HG02642 (cell line): ENCODE measurements around the gene ZC3H7B.

Source experiments
- ATAC-seq: cut with Tn5 transposase; IDR thresholded peaks from one replicate; pipeline ENCODE4 v1.9.1; 2021; ENCODE audit warnings: mild to moderate bottlenecking; ENCODE audit not compliant: unreplicated experiment, poor library complexity

Gene ZC3H7B

DNA sequence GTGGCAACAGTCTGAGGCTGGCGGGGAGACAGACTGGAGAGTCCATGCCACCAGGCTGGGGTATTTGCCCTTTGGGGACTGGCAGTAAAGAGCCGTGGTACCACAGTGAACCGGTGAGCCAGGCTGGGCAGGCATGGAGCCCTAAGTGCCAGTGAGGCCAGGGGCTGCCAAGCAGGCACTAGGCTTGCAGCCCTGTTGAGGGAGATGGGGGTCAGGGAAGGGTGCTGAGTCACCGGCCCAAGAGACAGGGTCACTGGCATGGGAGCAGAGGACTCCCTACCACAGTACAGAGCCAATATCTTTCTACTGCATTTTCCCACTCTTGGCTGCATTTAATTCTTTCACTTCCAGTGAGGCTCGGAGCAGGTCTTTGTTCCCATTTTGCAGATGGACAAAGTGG, 49.7 kb downstream of the ZC3H7B start:
- no peak for ATAC-seq

DNA sequence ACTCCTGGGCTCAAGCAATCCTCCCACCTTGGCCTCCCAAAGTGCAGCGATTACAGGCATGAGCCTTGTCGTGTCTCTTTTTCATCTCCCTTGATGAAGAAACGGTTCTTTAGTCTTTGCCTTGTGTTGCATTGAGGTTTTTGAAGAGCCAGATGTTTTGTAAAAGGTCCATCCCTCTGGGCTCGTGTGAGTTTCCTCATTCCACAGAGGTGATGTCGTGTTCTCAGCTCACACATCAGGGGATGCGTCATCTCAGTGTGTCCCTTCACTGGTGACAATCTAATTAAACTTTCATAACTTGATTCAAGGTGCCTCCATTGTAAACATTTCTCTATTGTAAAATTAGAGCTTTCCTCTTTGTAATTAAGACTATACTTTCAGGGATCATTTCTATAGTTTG, 50.7 kb downstream of the ZC3H7B start:
- no peak for ATAC-seq

DNA sequence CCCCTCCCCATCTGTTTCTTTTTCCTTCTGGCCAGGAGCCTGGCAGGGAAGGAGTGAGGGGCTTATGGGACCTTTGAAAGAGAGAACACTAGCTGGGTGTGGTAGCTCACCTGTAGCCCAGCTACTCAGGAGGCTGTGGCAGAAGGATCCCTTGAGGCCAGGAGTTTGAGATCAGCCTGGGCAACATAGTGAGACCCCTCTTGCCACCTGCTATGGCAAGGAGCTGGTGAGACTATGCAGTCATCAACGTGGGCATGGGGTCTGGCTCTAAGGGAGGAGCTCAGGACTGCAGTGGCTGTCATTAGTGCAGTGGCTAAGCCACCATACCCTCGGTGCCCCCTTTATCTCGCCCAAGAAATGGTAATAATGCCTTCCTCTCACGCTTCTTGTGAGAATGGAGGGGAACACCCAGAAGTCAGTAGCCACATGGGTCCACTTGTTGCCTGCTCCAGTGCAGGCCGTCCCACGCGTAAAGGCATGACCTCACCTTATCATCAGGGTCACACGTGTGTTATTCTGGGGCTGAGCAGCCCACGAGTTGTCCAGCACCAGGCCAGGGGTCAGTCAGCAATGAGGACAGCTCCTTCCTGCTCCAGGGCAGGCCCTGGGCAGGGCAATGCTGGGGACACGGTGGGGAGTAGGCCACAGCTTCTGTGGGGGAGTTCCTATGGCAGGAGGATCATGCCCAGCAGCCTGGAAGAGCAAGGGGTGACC, 52.7 kb downstream of the ZC3H7B start:
- ATAC-seq, result no peak

DNA sequence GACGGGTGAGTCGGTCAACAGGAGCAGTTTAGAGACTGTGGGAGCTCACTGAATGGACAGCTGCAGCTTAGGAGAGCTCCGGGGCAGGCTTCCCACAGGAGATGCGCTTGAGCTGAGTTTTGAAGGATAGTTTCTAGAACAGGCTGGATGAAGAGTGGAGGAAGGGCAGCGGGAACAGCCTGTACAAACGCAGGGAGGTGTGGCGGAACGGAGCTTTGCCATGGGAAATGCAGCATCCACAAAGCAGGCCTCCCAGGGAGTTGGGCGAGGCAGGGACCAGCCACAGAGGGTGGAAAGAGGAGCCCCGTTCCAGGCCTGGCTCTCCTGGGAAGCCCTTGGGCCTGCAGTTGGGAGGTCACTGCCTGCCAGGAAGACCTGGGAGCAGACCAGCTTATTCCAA, 53.7 kb downstream of the ZC3H7B start:
- no peak for ATAC-seq

DNA sequence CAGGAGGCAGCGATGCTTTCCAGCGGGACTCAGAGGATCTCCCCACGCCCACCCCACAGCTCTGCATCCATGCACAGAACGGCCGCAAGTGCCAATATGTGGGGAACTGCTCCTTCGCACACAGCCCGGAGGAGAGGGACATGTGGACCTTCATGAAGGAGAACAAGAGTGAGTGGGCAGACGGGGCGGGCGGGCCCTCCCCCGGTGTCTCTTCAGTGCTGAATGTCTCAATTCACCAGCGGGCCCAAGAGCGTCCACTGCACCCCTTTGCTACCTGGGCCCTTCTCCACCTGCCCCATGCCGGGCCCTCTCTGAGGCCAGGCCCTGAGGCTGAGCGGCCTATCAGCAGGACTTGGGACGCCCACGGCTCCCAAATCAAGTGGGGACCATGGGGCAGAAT, 54.6 kb downstream of the ZC3H7B start:
- ATAC-seq, result no peak

DNA sequence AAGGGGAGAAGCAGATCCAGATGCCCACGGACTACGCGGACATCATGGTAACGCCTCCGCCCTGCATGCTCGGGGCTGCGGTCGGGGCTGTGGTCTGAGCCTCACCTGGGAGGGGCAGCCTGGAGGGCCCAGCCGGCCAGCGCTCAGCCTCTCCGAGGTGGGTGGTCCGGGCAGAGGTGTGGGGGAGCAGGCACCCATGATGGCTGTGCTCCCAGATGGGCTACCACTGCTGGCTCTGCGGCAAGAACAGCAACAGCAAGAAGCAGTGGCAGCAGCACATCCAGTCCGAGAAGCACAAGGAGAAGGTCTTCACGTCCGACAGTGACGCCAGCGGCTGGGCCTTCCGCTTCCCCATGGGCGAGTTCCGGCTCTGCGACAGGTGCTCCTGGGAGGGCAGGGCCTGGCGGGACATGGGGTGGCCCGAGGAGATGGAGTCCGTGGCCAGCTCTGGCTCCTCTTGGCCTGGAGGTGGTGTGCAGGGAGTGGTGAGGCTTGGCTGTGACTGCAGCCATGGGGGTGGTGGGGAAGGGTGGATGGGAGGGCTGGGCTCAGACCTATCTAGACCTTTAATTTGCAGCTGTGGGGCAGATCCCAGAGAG, 55.2 kb downstream of the ZC3H7B start:
- no peak for ATAC-seq

DNA sequence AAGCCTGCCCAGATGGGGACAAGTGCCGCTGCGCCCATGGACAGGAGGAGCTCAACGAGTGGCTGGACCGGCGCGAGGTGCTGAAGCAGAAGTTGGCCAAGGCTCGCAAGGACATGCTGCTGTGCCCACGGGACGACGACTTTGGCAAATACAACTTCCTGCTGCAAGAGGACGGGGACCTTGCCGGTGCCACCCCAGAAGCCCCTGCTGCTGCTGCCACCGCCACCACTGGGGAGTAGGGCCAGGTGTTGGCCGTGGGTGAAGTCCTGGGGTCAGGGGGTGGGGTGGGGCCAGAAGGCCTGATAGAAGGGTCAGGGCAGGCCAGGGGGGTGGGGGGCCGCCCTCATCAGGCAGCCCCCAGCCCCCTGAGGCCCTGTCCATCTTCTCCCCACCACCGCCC, 55.9 kb downstream of the ZC3H7B start:
- ATAC-seq, result no peak

DNA sequence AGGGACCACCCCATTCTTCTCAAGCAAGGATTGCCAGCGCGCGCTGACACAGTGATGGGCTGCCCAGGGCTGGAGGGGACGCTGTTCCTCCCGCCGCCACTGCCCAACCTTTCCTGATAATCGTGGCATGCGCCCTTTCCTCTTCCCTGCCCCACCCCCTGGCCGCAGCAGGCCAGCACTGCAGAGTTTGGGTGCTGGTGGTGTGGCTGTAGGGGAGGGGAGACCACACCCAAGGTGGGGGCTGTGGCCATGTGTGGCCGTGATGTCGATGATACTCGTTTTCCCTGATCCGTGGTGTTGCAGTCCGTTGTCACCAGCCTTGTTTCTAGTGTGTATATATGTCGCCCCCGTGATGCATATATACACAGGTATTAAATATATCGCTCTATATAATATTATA, 57.6 kb downstream of the ZC3H7B start:
- ATAC-seq, result no peak

DNA sequence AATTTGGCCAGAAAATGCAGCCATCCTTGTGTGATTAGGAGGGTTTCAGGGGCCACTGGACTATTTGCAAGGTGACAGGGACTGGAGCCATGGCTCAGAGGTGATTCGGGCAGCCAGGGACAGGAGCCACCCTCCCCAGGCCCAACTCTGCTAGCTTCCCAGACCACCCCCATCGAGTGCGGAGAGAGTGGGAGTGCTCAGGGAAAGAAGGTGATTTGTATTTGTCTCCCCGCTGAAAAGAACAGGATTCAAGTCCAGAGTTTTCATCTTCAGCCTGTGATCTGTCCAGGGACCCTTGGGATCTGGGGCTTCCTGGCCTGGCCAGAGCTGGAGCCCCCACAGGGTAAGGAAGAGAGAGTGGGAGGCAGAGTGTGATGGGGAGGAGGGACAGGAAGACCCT, 58.1 kb downstream of the ZC3H7B start:
- ATAC-seq, result no peak

DNA sequence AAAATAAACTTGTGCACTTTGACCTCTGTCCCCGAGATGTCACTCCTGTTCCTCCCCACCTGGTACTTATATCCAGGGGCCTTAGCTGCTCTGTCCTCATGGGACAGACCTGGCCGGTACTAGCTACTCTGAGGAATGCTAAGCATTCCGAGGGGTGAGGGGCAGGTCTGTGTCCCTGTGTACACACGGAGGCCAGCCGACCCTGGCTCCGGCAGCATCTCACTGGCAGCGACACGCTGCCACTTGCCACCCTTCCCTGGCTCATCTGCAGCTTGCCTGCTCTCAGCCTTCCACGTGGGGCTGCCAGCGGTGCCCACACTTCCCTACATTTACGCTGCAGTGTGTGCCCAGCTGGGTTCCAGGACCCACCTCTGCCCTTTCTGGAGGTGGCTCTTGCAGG, 58.8 kb downstream of the ZC3H7B start:
- no peak for ATAC-seq

DNA sequence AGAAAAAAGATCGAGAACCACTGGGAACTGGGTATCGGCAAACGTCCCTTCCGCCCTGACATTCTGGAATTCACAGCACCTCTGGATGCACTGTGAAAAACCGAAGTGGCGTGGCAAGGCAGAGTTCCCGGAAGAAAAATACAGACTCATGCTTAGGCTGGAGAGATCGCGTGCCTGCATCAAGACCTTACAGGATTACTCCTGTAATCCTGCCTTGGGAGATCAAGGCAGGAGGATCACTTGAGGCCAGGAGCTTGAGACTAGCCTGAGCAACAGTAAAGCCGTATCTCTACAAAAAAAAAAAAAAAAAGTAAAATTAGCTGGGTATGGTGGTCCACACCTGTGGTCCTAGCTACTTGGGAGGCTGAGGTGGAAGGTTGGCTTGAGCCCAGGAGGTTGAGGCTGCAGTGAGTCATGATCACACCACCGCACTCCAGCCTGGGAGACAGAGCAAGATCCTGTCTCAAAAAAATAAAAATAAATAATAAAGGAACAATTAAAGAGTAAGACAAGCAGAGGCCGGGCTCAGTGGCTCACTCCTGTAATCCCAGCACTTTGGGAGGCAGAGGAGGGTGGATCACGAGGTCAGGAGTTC, 60.5 kb downstream of the ZC3H7B start:
- ATAC-seq, result no peak

DNA sequence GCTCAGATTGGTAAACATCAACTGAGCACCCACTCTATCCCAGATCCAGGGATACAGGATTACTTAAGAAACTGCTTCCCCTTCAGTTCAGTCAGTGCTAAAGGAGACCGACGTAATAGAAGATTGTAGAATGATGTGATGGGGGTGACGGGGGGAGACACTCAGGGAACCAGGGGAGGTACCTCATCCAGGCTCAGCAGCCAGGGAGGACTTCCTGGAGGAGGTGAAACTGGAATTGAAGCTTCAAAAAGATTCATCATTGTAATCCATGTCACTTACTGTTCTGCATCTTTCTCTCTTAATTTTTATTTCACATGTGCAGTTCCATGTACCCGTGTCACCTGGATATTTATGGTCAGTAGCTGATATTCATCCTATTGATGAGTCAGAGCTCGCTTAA, 61.3 kb downstream of the ZC3H7B start:
- ATAC-seq, result no peak

DNA sequence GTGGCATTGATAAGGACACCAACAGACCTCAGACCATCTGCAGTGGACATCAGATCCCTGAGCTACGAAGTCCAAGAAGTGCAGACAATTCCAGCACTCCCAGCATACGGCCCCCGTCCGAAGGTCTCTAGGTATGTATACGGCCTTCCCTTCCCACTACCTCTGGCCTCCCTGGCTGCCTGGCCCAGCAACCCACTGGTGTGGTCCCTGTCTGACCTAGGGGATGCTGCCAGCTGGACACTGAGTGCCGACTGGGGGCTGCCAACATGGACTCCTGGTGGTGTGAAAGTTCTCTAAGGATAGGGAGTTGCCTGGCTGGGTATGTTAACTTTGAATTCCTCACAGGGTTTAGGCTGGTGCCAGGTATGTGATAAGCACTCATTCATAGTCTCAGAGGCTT, 62.9 kb downstream of the ZC3H7B start:
- no peak for ATAC-seq

DNA sequence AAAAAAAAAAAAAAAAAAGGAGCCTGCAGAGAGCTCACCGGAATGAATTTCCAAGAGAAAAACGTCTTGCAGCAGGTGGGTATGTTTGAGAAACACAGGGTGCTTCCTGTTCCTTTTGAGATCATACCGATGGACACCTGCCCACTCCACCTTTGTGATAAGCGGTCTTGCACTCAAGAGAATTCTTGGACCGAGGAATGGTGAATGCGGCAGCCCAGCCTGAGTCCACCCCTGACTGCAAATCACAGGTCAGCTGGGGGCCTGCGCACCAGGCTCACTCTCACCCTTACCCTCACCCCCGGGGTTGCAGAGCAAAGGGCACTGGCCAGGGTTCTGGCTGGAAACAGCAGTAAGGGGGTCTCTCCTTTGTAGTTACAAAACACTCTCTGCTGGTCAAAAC, 63.6 kb downstream of the ZC3H7B start:
- ATAC-seq, result no peak

DNA sequence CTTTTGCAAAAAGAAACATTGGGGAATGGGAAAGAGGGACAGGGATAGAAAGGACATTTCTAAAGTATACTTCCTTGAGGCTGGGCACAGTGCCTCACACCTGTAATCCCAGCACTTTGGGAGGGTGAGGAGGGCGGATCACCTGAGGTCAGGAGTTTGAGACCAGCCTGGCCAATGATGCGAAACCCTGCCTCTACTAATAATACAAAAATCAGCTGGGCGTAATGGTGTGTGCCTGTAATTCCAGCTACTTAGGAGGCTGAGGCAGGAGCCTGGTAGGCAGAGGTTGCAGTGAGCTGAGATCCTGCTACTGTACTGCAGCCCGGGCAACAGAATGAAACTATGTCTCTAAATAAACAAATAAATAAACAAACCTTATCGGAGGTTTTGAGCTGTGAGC, 64.1 kb downstream of the ZC3H7B start:
- ATAC-seq, result no peak

DNA sequence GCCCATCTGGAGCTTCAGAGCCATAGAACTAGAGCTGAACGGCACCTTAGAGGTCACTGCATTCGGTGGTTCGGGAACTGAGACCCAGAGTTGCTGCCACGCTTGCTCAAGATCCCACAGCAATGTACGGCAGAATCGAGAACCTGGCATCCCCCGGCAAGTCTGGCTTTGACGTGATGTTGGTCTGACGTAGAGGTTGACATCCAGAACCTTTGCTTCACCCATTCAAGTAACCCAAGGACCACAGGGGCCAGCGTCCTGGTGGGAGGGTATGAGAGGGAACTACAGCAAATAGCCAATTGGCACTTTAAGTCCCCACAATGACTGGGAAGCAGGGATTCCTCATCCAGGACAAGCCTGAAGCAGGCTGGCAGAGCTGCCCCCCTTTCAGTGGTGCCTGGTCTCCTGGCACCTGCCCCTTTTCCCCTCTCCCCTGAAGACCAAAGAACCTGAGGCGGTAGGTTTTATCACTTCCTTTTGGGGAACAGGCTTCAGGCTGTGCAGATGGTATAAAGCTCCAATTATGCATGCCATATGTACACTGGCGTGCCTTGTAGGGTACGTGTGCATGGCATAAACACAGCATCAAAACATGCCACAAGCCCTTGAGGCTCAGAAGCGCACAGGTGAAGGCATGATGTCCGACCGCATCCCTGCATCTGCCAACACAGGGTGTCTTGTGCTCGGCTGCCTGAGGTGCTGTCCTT, 65.2 kb downstream of the ZC3H7B start:
- no peak for ATAC-seq

DNA sequence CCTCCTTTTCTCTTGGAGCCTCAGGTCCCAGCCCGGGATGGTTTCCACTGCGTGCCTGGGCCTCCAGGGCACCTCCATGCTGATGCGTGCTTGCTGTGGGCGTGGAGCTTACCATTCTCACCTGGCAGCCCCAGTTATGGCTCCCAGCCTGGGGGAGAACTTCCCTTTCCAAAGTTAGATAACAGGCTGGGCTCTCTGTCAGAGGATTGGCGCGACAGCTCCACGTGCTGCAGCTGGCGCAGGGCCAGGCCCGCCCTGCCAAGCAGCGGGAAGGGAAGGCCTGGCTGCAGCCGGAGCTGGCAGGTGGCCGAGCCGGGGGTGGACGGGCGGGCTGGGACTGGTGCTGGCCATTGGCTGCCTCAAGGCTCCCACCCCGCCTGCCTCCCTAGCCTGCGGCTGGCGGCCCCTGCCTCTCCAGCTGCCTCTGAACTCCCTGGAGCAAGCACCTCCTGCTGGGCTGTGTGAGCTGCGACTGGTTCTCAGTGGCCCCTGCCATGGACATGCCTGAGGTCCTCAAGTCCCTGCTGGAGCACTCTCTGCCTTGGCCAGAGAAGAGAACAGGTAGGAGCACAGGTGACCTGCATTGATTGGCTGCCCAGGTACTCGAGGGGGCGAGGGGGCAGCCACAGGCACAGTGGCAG, 65.8 kb downstream of the ZC3H7B start:
- ATAC-seq, result no peak

DNA sequence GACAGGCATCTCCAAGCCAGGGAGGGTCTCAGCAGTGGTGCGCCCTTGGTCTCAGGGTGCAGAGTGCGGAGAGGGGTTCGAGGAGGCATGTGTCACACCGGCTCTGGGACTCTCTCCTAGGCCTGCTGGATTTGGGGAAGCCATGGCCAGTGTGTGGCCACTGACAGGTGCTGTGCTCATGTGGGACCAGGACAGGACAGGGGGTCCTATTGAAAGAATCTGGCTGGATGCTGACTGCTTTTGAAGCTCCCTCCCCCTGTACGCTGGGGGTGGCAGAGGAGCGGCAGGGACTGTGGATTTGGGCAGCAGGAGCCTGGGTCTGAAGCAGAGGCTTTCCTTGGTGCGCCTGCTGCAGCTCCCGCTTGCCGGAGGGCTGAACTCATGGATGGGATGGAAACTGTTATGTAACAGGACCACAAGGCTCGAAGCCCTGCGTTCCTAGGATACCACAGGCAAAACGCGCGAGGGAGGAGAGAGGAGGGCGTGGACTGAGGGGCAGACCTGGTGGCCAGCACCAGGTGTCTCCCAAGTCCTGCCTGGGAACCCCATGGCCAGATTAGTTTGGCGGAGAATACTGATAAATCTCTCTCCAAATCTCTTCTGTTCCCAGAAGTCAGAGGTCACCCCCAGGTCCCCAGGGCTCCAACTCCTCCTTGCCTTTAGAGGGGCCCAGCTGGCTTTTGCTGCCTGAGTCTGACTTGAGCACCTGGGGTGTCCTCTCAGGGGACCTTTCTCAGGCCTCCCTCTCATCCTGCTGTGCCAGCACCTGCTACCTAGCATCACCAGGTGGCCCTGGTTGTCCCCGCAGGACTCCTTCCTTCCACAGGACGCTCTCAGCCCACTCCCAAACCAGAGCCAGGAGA, 66.6 kb downstream of the ZC3H7B start:
- ATAC-seq, result no peak

DNA sequence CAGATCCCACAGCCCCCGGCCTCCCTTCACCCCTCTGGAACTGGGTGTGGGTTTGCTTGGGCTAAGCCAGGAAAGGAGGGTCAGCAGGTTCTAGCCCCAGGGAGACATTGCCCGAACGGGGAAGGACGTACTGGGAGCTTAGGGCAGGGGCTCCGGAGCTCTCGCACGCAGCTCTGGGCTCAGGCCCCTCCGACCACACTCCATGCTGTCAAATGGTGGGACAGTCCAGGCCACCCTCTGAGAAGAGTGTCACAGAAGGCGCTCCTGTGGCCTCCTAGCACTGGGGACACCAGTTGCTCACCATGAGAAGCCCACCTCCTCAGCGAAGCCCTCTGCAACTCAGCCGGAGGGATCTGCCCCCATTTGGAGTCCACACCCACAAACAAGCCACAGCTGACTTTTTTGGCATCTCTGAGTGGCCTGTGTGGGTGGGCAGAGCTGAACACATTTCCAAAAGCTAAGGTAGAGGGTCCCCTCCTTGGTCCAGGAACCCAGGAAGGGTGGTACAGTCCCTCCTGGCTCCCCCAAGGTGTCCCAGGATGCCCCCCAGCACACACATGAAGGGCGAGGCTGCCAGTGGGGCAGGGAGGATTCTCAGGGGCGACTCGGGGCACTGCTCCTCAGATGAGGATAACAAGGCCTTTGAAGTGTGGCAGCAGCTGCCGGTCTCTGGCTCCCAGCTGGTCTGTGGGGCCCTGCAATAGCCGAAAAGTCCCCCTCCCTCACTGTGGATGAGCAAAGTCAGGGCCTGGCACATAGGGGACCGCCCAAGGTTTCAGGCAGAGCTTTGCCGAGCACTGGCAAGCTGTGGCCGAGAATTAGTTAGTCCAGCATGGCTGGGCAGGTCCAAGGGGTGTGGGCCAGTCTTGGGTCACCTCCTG, 67.5 kb downstream of the ZC3H7B start:
- no peak for ATAC-seq
